H1 (cell line): Measurements from ENCODE around the gene EGLN2. TPM values are rescaled to one million over a fixed set of nuclear protein-coding genes. Genes with fewer than 3 reads are reported as not detected.

Experiments used
- ATF2 ChIP-seq: IDR thresholded peaks from 2 replicates; pipeline ENCODE4 v1.6.1; 2012; ENCODE audit warnings: low read length, inconsistent platforms
- ATF3 ChIP-seq: IDR thresholded peaks from 2 replicates; pipeline ENCODE4 v1.6.1; 2011; ENCODE audit warnings: low read depth, mild to moderate bottlenecking, low read length; ENCODE audit not compliant: insufficient read depth
- BRCA1 ChIP-seq: IDR thresholded peaks from 2 replicates; pipeline ENCODE4 v1.6.1; 2012; ENCODE audit warnings: low read depth, low read length, improper control_type of control experiment
- CBX8 ChIP-seq: fragments of 300-800, 300-1000 bp; sonication (generic); IDR thresholded peaks from 2 replicates; pipeline ENCODE4 v1.7.1; 2016; ENCODE audit warnings: low read depth, low read length, borderline replicate concordance
- CEBPB ChIP-seq: IDR thresholded peaks from 2 replicates; pipeline ENCODE4 v1.6.1; 2012; ENCODE audit warnings: low read depth, low read length
- CHD2 ChIP-seq: IDR thresholded peaks from 2 replicates; pipeline ENCODE4 v1.6.1; 2012; ENCODE audit warnings: low read length, improper control_type of control experiment
- E2F6 ChIP-seq: IDR thresholded peaks from 2 replicates; pipeline ENCODE4 v1.6.1; 2012; ENCODE audit warnings: inconsistent platforms
- EGR1 ChIP-seq: IDR thresholded peaks from 2 replicates; pipeline ENCODE4 v1.6.1; 2011; ENCODE audit warnings: low read depth, low read length, borderline replicate concordance
- EZH2 ChIP-seq: fragments of 200-600 bp; sonication (generic); IDR thresholded peaks from 2 replicates; pipeline ENCODE4 v1.7.1; 2012; ENCODE audit warnings: low read depth, mild to moderate bottlenecking, moderate library complexity, low read length, inconsistent platforms; ENCODE audit not compliant: severe bottlenecking
- GTF2F1 ChIP-seq: IDR thresholded peaks from 2 replicates; pipeline ENCODE4 v1.6.1; 2012; ENCODE audit warnings: low read depth, low read length, improper control_type of control experiment, borderline replicate concordance
- HDAC6 ChIP-seq: IDR thresholded peaks from one replicate; pipeline ENCODE4 v1.7.1; 2012; ENCODE audit warnings: low read depth, mild to moderate bottlenecking, inconsistent platforms, low read length, moderate library complexity
- NRF1 ChIP-seq: IDR thresholded peaks from 2 replicates; pipeline ENCODE4 v1.6.1; 2011; ENCODE audit warnings: mild to moderate bottlenecking, low read depth, low read length, improper control_type of control experiment
- PHF8 ChIP-seq: fragments of 200-600 bp; sonication (generic); conservative IDR thresholded peaks from 2 replicates; pipeline ENCODE4 v1.7.1; 2012; ENCODE audit warnings: low read depth, mild to moderate bottlenecking, inconsistent platforms, low read length, moderate library complexity
- POU5F1 ChIP-seq: IDR thresholded peaks from 2 replicates; pipeline ENCODE4 v1.6.1; 2011; ENCODE audit warnings: low read depth, mild to moderate bottlenecking, low read length, moderate library complexity
- RAD21 ChIP-seq, 2 experiments: IDR thresholded peaks in 1 of 2; conservative IDR thresholded peaks in 1 of 2; 2 replicates each; pipeline ENCODE4 v1.6.1; 2011; ENCODE audit warnings: low read depth in 2 of 2, low read length in 2 of 2, improper control_type of control experiment in 1 of 2, inconsistent platforms in 1 of 2, mild to moderate bottlenecking in 1 of 2, moderate library complexity in 1 of 2
- RBBP5 ChIP-seq: IDR thresholded peaks from 2 replicates; pipeline ENCODE4 v1.7.1; 2012; ENCODE audit warnings: low read depth, mild to moderate bottlenecking, inconsistent platforms, low read length, moderate library complexity, borderline replicate concordance
- SUZ12 ChIP-seq: fragments of 200-600 bp; sonication (generic); IDR thresholded peaks from 2 replicates; pipeline ENCODE4 v1.6.1; 2012; ENCODE audit warnings: mild to moderate bottlenecking, inconsistent platforms, low read length, moderate library complexity, mixed read lengths
- TAF7 ChIP-seq: optimal IDR thresholded peaks from 2 replicates; pipeline ENCODE3; 2011; ENCODE audit warnings: low read depth, mild to moderate bottlenecking, inconsistent platforms, low read length, moderate library complexity, borderline replicate concordance
- TBP ChIP-seq: IDR thresholded peaks from 2 replicates; pipeline ENCODE4 v1.6.1; 2011; ENCODE audit warnings: low read depth, low read length, improper control_type of control experiment
- TCF12 ChIP-seq: IDR thresholded peaks from 2 replicates; pipeline ENCODE4 v1.6.1; 2011; ENCODE audit warnings: low read depth, mild to moderate bottlenecking, low read length
- TEAD4 ChIP-seq: IDR thresholded peaks from 2 replicates; pipeline ENCODE4 v1.6.1; 2012; ENCODE audit warnings: low read depth, low read length, inconsistent platforms, mixed read lengths
- polyA plus RNA-seq, 7 experiments: library from polyadenylated mRNA; depleted of rRNA in 3 of 7; stranded (reverse) in 5 of 7; unstranded in 2 of 7; fragments of >200 nt in 5 of 7; fragments of 200-250 nt in 2 of 7; gene quantifications; 1 replicate in 5 of 7; 2 replicates in 1 of 7; 4 replicates in 1 of 7; pipeline versions ENCODE4 v1.2.1 to v1.2.3, GENCODE V29; 2011 to 2013; ENCODE audit warnings: missing spikeins in 2 of 7, mixed read lengths in 2 of 7
- total RNA-seq: library from RNA; stranded (reverse); fragmentation: NEBNext Ultra II Directional; extraction: Animal tissue kit (Norgen Biotek cat#: 25700); gene quantifications from 2 replicates; pipeline ENCODE4 v1.2.1, GENCODE V29; 2021

Gene EGLN2
- total and polyA plus RNA-seq, 2 of the 8 experiments (the other 6 are each of a cell fraction or from before 2014, with no cell fraction given): 86.9 to 103 TPM

- no peak for TF ChIP-seq RBBP5
- 0 out of 2 replicates have a peak, but pooled peaks have one; percentile 52 for TF ChIP-seq TCF12
- peak; percentile 52 for TF ChIP-seq TAF7
- TF ChIP-seq SUZ12: no peak
- TF ChIP-seq HDAC6: no peak
- TF ChIP-seq CBX8: no peak
- TF ChIP-seq BRCA1: no peak
- TF ChIP-seq CHD2: peak; percentile 78
- TF ChIP-seq TEAD4: no peak
- no peak for TF ChIP-seq ATF2
- no peak for TF ChIP-seq POU5F1
- no peak for TF ChIP-seq EZH2
- peak; percentile 77 for TF ChIP-seq GTF2F1
- peak; percentile 12 for TF ChIP-seq PHF8
- peak; percentile 88 for TF ChIP-seq ATF3
- no peak for TF ChIP-seq EGR1
- peak; percentile 74 for TF ChIP-seq TBP
- no peak for TF ChIP-seq NRF1
- no peak for TF ChIP-seq CEBPB
- no peak for TF ChIP-seq RAD21 (IDR thresholded peaks at IDR 0.05 in 1 of 2, conservative IDR thresholded peaks at IDR 0.05 in 1 of 2; ENCODE audit: low read depth in 2 of 2, low read length in 2 of 2)
- TF ChIP-seq E2F6: peak; percentile 98
Observed at GRCh38 chr19:40750058-40750873, 48.7 kb upstream of the EGLN2 start, which contains the start of gene ACTMAP (continued).
